Stimulated activated CD4-positive, alpha-beta T cell treated with anti-CD3 and anti-CD28 coated beads, Interleukin-4, amount 100 ng/mL, for 24 hours (primary cell): Measurements from ENCODE around the gene SMU1.

Experiments used
- DNase-seq: peaks from one replicate; pipeline ENCODE4 v3.0.0-alpha.2; 2020

The SMU1 gene

DNA sequence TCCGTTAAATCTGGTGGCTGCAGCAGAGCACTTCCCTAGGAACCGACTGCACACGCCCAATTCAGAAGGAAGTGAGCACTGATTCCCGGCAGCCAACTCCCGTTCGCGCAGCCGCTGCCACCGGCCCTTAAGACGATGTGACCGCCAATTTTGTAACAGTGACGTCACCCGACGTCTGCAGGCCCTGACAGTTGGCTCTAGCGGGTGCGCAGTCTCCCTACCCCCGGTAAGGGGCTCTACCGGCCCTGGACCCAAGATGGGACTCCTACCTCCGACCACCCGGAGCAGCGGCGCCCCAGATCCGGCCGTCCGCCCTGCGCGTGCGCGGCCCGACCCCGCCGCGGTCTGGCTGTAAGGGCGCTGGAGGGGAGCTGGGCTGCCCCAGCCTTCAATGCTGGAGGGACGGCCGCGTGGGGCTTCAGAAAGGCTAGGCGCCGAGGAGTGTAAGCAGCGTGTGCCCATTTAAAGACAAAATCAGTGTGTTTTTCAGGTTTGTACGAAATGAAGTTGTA lies 32.3 kb downstream of the SMU1 start:
- peak; percentile 59 for DNase-seq

DNA sequence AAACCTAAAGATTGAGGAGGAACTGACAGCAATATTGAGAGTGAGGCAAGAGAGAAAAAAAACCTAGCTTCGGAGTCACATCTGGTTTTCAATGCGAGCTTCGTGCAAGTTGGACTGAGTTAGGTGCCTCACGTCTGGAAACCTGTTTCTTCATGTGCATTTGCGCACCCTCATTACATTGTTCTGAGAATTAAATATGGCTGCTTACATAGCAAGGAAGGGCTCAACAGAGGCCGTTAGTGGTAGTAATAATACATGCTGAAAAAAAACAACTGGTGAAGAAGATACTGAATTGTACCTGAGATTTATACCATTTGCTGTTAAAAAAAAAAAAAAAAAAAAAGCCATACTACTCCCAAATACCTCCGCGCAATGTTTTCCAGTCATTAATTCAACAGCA lies 32.8 kb downstream of the SMU1 start:
- no peak for DNase-seq

DNA sequence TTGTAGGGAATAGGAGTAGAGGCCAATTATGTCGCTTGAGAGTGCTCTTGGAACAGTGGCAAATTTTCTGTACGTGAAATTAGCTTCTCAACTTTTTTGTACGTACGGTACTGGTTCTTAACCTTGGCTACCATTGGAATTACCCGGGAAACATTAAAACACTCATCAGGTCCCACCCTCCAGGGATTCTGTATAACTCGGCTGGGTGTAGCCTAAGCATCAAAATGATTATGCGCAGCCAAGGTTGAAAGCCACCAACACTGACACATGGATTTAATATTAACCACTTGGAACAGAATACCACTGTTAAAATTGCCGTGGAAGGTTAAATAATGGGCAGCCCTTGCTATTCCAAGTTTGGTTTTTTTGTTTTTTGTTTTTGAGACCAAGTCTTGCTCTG lies 34.0 kb downstream of the SMU1 start:
- no peak for DNase-seq

DNA sequence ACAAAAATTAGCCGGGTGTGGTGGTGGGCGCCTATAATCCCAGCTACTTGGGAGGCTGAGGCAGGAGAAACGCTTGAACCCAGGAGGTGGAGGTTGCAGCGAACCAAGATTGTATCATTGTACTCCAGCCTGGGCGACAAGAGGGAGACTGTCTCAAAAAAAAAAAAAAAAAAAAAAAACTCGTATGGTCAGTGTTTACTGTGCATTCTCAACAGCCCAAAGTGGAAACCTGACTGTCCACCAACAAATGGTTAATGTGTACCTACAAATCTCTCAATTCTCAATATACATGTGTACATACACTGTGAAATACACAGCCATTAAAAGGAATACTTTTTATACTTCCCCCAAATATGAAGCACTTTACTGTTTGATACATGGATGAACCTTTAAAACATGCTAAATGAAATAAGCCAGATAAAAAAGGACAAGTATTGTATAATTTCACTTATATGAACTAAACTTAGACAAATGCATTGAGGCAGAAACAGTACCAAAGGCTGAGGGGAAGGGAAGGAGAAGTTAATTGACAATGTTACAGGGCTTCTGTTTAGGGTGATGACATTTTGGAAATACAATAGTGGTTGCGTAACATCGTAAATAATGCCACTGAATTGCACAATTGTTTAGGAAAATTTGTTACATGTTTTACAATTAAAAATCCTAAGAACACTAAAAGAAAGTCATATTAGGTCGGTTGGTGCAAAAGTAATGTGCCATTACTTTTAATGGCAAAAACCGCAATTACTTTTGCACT lies 34.9 kb downstream of the SMU1 start:
- DNase-seq, result no peak

DNA sequence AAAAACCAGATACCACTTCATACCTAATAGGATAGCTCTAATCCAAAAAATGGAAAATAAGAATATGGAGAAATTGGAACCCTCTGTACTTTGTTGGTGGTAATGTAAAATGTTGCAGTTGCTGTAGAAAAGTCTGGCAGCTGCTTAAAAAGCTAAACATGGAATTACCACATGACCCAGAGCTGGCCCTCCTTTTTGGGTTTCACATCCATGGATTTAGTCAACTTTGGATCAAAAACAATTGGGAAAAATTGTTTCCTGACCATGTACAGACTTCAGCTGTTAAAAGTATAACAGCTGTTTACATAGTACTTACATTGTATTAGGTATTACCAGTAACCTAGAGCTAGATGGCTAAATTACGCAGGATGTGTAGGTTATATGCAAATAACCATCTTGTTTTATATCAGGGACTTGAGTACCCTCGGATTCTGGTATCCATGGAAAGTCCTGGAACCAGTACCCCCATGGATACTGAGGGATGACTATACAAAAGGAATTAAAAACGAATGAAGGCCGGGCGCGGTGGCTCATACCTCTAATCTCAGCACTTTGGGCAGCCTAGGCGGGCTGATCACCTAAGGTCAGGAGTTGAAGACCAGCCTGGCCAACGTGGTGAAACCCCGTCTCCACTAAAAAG lies 35.6 kb downstream of the SMU1 start:
- DNase-seq, result no peak

DNA sequence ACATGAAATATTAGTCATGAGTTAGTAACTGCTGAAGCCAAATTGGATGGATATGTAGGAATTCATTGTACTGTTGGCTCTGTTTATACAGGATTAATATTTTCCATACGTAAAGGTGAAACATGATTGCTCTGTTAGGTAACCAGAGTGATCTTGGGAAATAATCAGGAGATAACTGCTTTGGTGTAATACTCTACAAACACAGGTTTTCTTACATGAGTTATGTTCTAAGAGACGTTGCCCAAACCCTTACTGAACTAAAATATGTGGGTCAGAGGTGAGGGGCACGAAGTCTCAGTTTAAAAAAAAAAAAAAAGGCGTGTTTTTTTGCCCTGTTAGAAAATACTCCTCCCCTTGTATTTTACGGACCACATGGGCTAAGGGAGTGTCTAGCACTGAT lies 43.6 kb downstream of the SMU1 start:
- DNase-seq, result no peak

DNA sequence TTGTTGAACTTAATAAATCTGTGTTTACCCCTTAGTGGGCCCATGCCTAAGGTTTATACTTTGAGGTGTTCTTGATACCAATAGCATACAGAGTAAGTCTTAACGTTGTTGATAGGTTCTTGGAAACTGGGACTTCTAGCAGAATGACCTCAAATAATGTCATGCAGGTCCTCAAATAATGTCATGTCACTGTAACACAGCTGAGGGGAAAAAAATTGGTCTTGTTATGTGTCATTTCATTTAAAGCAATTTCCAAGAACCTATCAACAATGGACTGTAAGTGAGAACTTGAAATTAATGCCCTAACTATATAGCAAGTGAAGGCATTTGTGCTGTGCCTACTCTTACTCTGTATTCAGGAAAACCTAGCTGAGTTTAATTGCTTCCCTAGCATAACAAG lies 44.2 kb downstream of the SMU1 start:
- DNase-seq, result no peak

DNA sequence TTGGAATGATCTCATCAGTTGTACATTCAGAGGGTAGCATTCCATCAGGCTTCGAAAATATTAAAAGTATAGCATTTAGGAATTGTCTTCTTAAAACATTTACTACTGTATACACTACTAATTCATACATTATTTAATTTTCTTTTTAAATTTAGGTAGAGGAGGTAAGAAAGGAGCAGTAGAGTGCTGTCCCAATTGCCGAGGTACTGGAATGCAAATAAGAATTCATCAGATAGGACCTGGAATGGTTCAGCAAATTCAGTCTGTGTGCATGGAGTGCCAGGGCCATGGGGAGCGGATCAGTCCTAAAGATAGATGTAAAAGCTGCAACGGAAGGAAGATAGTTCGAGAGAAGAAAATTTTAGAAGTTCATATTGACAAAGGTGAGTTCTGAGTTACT lies 46.2 kb downstream of the SMU1 start:
- no peak for DNase-seq

DNA sequence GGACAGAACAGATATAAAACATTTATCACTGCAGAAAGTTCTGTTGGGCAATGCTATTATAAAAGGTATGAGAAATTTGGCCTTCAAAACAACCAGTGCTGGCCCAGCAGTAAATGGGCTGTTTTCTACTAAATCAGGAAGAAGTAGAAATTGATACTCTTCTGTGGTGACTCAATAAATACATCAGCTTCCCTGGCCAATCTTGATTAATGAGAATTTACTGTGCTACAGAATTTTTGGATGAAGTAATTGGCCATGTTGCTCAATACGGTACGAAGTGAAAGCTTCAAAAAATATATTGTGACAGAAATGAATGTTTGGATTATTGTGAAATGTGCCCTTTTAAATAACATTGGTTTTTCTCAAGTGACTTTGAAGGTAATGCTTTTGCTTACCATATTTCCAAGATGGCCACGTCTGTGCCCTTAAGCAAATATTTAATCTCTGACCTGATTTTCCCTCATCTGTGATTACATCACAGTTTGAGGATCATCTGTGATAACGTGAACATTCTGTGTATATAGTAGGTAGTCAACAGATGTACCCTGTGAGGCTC lies 47.2 kb downstream of the SMU1 start:
- no peak for DNase-seq

DNA sequence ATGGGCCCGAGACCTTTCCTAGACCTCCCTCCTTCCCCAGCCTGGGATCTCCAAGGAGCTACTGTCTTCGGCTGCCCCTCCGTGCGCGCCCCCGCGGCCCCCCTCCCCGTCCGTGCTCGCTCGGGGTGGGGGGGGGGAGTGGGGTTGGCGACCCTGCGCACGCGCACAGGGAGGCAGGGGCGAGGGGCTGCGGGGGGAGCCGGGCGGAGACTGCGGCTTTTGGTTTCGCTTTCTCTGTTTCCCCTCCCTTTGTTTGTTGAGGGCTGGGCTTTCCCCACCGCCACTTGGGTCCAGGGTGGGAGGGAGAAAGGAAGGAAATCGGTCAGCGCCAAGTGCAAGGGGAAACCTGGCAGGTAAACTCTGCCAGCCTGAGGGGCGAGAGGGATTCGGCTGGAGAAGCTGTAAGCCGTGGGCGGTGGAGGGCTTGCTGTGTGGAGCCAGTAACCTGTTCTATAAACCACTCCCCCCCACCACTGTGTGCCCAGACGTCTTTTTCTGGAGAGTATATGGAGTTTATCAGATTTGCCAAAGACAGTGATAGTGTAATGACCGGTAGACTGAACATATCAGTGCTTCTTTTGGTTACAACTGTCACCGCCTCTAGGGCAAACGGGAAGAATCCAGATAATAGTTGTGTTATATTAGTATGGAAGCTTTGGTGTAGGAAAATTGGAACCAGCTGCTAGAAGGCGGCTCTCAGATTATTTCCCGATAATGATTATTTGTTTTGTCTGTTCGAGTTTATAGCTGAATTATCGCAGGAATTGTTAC lies 50.7 kb downstream of the SMU1 start:
- peak; percentile 80 for DNase-seq

DNA sequence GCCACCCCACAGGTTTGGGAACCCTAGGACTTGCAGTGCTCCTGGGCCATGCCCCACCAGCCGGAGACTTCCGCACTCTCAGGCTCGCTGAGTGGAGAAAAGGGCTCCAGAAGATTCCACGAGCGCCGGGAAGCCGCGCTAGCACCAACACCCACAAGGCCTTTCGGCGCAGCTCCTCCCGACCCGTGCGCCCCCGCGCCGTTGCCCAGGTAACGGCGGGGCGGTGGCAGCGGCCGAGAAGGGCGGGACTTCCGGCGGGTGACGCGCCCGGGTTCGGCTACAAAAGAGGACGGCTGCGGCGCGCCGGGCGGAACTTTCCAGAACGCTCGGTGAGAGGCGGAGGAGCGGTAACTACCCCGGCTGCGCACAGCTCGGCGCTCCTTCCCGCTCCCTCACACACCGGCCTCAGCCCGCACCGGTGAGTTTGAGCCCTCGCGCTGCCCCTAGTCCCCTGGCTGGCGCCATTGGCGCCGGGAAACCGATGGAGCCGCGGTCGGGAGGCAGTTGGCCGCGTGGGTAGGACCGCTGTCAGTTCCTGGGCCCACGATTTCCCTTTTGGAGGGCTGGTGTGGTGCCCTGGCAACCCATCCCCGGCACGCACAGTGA lies 51.4 kb downstream of the SMU1 start, which contains the start of gene DNAJA1:
Gene DNAJA1 (plus strand): TSS at position 308 of the 606 bp plus-strand sequence. CDS start 1,212 bp downstream, outside the sequence.
- DNase-seq, result peak; percentile 95

DNA sequence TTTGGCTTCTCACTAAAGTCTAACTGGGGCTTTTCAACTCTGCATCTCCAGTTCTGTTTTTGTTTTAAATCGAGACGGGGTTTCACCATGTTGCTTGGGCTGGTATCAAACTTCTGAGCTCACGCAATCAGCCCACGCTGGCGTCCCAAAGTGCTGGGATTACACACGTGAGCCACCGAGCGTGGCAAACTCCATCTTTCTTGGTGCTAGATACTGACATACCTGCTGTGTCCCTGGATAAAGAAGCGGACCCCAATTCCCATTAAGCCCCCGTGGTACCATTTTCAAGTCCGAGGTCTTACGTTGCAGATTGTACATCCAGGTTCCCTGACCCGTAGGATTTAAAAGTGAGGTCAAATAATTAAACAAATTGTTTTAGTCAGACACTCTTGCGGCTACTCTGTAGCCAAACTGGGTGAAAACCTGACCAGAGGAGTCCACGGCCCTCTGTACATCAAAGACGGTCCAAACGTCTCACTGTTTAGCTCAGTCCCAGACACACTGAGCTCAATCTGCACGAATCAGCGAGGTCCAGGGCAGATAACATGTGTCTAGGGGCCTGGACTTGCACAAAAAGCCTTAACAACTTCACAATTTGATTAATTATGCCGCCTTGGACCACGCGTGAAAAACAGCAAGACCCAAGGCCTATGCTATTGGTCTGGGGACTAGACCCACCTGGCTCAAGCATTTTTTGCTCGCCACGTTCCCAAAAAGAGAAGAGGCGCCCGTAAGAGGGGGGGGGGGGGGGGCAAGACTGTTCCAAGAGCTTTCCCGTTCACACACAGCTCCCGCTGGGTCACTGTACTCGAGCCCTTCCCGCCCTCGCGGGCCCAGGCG lies 52.1 kb downstream of the SMU1 start:
- DNase-seq, result peak; percentile 46

DNA sequence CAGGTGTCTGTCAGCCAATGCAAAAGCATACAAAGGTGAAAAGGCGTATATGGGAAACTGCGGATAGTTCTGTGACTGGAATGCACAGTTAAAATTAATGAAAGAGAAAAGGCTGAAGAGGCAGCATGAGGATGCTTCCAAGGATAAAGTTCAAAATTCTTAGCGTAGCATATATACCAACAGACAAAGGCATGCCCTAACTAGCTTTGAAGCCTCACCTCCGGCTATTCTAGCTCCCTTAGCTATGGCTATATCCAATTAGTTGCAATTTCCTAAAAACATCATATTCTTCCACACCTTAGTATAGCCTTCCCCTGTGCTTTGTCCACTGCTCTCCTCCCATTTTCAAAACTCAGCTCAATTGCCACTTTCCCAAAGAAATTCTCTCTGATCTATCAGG lies 52.8 kb downstream of the SMU1 start:
- no peak for DNase-seq

DNA sequence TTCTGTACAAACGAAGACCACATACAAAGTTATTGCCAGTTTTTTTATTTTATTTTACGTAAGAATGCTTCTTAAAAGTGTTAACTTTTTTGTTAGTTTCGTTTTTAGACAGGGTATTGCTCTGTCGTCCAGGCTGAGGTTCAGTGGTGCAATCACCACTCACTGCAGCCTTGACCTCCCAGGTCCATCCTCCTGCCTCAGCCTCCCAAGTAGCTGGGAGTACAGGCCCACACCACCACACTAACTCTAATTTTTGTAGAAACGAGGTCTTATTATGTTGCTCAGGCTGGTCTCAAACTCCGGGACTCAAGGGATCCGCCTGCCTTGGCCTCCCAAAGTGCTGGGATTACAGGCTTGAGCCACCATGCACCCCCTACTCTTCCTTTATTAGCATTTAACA lies 53.7 kb downstream of the SMU1 start:
- no peak for DNase-seq

DNA sequence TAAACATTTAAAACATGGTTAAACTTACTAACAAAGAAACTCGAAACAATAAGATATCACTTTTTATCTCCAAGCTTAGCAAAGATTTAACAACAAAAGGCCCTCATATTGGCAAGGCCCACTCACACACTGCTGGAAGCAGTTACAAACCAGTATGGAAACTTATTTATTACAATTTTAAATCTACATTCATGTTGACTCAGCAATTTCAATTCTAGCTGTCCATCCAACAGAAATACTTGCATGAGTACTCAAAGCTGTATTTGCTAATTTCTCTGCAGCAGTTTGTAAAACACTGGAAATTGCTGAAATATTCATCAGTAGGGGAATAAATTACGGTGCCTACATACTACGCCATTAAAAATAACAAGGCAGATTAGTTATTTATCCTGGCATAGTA lies 54.2 kb downstream of the SMU1 start:
- DNase-seq, result no peak

DNA sequence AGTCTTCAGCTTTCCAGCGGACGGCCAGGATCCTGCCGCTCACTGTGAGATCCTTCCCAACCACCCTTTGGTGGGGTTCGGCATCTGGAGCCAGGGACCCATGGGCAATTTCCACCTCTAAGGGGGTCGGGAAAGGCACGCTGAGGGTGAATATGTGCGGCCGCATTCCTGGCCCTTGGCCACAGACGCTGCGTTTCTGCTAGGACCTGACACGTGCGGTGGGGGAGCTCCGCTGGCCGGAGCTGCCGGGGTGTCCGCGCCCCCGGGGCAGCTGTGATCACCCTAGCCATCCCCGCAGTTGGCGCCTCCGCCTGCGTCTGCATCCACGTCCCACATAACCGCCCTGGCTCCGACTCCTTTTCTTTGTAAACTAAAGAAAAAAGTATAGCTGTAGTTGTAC lies 56.7 kb downstream of the SMU1 start:
- no peak for DNase-seq

DNA sequence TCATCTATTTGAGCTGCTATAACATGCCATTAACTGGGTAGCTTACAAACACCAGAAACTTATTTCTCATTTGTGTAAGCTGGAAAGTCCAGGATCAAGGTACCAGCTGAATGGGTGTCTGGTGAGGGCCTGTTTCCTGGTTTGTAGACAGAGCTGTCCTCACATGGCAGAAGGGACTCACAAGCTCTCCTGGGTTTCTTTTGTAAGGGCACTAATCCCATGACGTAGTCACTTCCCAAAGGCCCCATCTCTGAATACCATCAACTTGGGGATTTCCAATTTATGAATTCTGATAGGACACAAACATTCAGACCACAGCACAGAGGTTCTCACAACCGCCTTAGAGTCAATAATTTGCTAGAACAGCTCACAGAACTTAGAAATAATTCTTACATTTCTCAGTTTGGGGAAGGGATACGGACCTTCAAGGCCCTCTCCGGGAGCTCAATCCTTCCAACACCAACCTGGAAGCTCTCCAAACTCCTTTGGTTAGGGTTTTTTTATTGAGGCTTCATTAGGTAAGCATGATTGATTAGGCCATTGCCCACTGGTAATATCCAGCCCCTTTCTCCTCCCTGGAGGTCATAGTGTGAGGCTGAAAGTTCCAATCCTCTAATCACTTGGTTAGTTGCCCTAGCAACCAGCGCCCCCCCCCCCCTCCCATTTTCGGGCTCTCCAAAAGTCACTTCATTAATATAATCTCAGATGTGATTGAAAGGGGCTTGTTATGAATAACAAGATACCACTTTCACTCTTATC lies 59.0 kb downstream of the SMU1 start:
- DNase-seq, result no peak

DNA sequence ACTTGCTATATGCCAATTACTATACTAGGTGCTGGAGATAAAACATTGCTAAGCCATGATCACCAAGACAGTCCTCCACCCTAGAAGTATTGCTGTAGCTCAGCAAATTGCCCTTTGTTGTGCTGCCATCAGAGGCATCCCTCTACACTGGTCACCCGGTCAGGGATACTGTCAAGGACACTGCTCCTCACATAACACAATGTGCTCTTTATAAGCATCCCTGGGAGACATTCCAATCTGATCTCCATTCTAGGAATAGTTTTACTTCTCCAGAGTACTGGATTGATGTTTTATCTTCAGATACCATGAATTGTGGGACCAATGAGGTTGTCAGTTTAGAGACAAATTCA lies 61.8 kb downstream of the SMU1 start:
- no peak for DNase-seq

DNA sequence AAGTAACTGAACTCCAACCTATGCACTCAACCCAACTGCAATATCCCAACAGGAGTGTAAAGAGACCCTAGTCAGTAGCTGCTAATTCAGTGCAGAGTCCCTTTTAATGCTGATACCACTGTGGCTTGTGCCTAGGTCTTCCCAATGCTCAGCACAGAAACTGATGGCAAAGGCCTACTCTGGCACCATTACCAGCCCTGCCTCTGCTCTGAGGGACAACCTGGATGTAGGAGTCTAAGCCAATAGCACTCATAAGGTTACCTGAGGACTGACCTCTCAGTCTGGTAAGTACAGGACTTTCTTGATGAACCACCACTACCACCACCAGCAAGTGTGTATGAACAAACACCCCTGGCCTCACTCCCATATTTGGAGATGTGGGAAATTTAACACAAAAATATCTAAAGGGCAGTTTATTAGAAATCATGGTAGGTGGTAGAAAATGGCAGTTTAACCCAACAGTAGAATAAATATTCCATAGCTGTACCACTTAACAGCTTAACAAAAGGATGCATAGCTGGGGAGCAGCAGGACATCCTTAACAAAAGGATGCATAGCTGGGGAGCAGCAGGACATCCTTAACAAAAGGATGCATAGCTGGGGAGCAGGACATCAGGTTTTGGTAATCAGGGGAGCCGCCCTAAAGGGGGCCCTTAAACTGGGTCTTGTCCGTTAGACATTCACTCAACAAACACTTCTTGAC lies 62.4 kb downstream of the SMU1 start:
- no peak for DNase-seq

DNA sequence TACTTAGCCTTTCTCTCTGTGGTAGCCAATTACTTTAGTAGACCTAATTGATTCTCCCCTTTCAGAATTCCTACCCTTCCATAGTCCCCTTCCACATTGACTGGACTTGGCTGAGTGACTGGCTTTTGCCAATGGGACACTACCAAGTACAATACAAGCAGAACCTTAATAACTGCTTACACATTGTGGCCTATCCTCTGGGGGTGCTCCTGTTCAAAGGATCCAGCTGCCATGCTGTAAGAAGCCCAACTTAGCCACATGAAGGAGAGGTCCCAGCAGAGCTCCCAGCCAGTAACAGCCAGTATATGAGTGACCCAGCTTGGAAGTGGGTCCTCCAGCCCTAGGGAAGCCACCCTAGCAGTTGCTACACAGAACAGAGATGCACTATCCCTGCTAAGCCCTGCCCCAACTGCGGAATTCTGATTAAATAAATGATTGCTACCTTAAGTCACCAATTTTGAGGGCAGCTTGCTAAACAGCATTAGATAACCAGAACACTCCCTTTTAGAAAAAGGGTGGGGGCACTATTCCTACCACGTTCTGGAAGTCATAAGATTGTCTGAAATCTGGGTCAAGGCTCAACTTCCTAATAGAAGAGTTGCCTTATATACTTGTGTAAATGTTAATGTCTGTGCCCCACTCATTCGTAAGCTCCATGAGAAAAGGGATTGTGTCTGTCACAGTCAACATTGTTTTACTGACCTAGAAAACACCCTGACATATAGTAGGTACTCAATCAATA lies 64.0 kb downstream of the SMU1 start:
- no peak for DNase-seq
